Transverse colon (tissue), 4 donors: Measurements from ENCODE around the gene NEK10. TPM values are rescaled to one million over a fixed set of nuclear protein-coding genes. Genes with fewer than 3 reads are reported as not detected.
A peak's percentile ranks its signal among the peaks of the same experiment; 100 is the strongest.

Experiments
- DNase-seq: peaks from one replicate; pipeline ENCODE4 v3.0.0-alpha.2; 2019
- H3K27ac ChIP-seq, 4 donors: fragments of 200-600 bp; sonication (generic); 2 replicates each; pipeline ENCODE4 v1.5.1; 2016 to 2018; ENCODE audit warnings: inconsistent platforms in 4 of 4
- H3K27me3 ChIP-seq: fragments of 200-600 bp; sonication (generic); 2 replicates; pipeline ENCODE4 v1.5.1; 2017; ENCODE audit warnings: inconsistent platforms
- H3K36me3 ChIP-seq, 4 donors: fragments of 200-600 bp; sonication (generic); 2 replicates each; pipeline ENCODE4 v1.5.1; 2017 to 2019; ENCODE audit warnings: inconsistent platforms in 4 of 4
- H3K4me1 ChIP-seq, 4 donors: fragments of 200-600 bp; sonication (generic); 2 replicates each; pipeline ENCODE4 v1.5.1; 2017 to 2020; ENCODE audit warnings: inconsistent platforms in 4 of 4
- H3K4me3 ChIP-seq, 4 donors: fragments of 200-600 bp; sonication (generic); 1 replicate in 1 of 4; 2 replicates in 3 of 4; pipeline versions ENCODE4 v1.5.1 to v1.6.1; 2017 to 2019; ENCODE audit warnings: inconsistent platforms in 4 of 4
- H3K9me3 ChIP-seq, 2 donors: fragments of 200-600 bp; sonication (generic); 2 replicates each; pipeline ENCODE4 v1.5.1; 2017 to 2019; ENCODE audit warnings: inconsistent platforms in 2 of 2
- EP300 ChIP-seq: sonication (generic); formaldehyde crosslinking; IDR thresholded peaks from one replicate; pipeline ENCODE4 v1.6.1; 2017; ENCODE audit warnings: antibody characterized with exemption, low read depth
- POLR2A ChIP-seq: fragments of 450-650 bp; IDR thresholded peaks from one replicate; pipeline ENCODE4 v1.6.1; 2016; ENCODE audit warnings: antibody characterized with exemption, mild to moderate bottlenecking, moderate library complexity
- POLR2AphosphoS5 ChIP-seq, 3 donors: sonication (generic); formaldehyde crosslinking; IDR thresholded peaks; one replicate each; pipeline ENCODE4 v1.6.1; 2016; ENCODE audit warnings: antibody characterized with exemption in 3 of 3
- WGBS, 2 donors: methylation state at CpG; one replicate each; pipeline ENCODE4 v1.1.5; 2018; ENCODE audit warnings: low coverage in 1 of 2; 5-methylcytosine and 5-hydroxymethylcytosine counted together
- in situ Hi-C, 4 donors: fragments of 200-750 bp; cut with MboI; loops; one replicate each; pipeline versions ENCODE4 v1.15.0 to v1.15.1; 2017; ENCODE audit warnings: low sequenced_read_pairs in 3 of 4, low pct_ligation_motif_present in 1 of 4, low pct_unique_long_range_greater_than_20kb in 1 of 4
- intact Hi-C: fragments of 100-400 bp; cut with DNase I; formaldehyde crosslinking; loops from one replicate; pipeline ENCODE4 v1.15.1; 2023; ENCODE audit warnings: low total_unique reads
- total RNA-seq, 4 donors: library from RNA; depleted of rRNA; stranded (reverse); fragments of >200 nt; gene quantifications; one replicate each; pipeline ENCODE4 v1.1.0, GENCODE V29; 2016
- TF ChIP-seq, protein P1 (sequence below), 5 experiments: fragments of 200-600 bp in 3 of 5; fragments of 450-650 bp in 2 of 5; sonication (generic) in 3 of 5; IDR thresholded peaks; 1 replicate in 2 of 5; 2 replicates in 3 of 5; pipeline ENCODE4 v1.5.1; 2016 to 2017; ENCODE audit warnings: antibody characterized with exemption in 5 of 5, inconsistent platforms in 3 of 5, mild to moderate bottlenecking in 2 of 5, moderate library complexity in 1 of 5

Gene NEK10
- total RNA-seq, 4 donors from 2014 or later: 1.1 to 3.2 (median 1.7) TPM

DNA sequence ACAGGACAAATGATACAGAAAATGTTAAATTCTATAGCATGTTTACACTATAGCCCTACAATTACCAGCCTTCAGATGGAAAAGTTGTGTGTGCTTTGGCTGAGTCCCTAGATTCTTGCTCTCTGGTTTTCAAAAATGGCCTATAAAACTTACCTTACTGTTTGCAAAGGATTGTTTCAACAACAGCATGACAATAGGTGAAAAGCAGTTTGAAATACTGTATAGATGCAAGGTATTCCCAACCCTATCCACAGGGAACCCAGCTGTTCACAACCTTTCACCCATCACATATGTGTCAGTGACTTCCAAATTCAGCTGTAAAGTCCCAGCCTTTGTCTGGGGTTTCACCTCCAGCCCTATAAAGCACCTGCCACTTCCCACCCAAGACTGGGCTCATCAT is 97.3 kb downstream of the NEK10 start:
- no peak overlapping the region for H3K27ac ChIP-seq

DNA sequence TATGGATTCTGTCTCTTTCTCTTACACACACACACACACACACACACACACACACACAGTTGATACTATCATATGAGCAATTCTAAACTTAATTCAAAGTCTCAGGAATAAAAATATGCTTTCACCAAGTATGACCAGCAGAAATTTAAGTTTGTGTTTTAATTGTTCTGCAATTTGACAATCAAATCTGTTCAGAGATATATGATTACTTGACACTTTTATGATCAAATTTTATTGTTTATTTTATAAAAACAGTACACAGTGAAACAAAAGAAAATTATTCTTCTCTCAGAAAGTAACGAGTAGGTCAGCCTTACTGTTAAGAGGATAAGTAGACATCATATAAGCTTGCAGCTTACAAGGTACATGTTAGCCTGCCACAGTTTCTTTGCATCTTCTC is 114.3 kb downstream of the NEK10 start:
- Histone ChIP-seq H3K27ac (no peak overlapping the region), H3K4me3 (no peak overlapping the region), H3K9me3 (no peaks in the 10 kb centered on the region), H3K4me1 (no peaks in the 10 kb centered on the region), H3K36me3 (no peaks in the 10 kb centered on the region), H3K27me3 (no peaks in the 10 kb centered on the region)
- DNase-seq: no peak
- TF ChIP-seq EP300 (no peak), POLR2A (no peak), POLR2AphosphoS5 (IDR thresholded peaks at IDR 0.05) (no peak)
- TF ChIP-seq, protein P1, sequence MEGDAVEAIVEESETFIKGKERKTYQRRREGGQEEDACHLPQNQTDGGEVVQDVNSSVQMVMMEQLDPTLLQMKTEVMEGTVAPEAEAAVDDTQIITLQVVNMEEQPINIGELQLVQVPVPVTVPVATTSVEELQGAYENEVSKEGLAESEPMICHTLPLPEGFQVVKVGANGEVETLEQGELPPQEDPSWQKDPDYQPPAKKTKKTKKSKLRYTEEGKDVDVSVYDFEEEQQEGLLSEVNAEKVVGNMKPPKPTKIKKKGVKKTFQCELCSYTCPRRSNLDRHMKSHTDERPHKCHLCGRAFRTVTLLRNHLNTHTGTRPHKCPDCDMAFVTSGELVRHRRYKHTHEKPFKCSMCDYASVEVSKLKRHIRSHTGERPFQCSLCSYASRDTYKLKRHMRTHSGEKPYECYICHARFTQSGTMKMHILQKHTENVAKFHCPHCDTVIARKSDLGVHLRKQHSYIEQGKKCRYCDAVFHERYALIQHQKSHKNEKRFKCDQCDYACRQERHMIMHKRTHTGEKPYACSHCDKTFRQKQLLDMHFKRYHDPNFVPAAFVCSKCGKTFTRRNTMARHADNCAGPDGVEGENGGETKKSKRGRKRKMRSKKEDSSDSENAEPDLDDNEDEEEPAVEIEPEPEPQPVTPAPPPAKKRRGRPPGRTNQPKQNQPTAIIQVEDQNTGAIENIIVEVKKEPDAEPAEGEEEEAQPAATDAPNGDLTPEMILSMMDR (IDR thresholded peaks at IDR 0.05): no peak
- in situ Hi-C loops (loop anchor here in 1 of 4 donors (25.0 kb wide), 1 partner anchor 118 kb away; no protein-coding TSS in a partner anchor), intact Hi-C loops (no loop called here)
- WGBS, 2 donors: 21 to 47% methylated on average over 1 of the region's 1 CpG

More for the DNA sequence above, 97.3 kb downstream of the NEK10 start:
- intact Hi-C loops (no loop called here), in situ Hi-C loops (loop anchor here in 2 of 4 donors (10.0 to 25.0 kb wide), 2 partner anchors 135 to 137 kb away; no protein-coding TSS in a partner anchor)
- Histone ChIP-seq H3K9me3 (no peaks in the 10 kb centered on the region), H3K4me1 (peaks cover 0 to 4% (median 0%) of the 10 kb centered on the region in 4 donors), H3K27me3 (no peaks in the 10 kb centered on the region), H3K36me3 (no peaks in the 10 kb centered on the region), H3K4me3 (no peak overlapping the region)
- no peak for DNase-seq
- TF ChIP-seq, protein P1 (IDR thresholded peaks at IDR 0.05): no peak
- TF ChIP-seq POLR2AphosphoS5 (IDR thresholded peaks at IDR 0.05): no peak
- no peak for TF ChIP-seq POLR2A
- TF ChIP-seq EP300: no peak

DNA sequence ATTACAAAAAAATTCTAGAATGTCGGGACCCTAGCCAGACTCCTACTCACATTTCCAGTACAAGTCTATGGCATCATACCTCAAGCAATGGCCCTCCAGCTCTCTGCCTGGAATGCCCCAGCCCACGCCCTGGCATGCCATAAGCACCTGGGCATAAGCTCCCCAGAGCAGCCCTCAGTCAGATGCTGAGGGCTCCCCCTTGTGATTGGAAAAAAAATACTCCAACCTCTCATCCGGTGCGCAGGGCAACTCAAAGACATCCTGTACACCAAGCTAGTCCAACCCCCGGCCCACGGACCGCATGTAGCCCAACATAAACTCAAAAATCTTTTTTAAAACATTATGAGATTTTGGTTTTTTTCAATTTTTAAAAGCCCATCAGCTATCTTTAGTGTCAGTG is 115.4 kb downstream of the NEK10 start:
- in situ Hi-C loops: loop anchor here in 1 of 4 donors (25.0 kb wide), 1 partner anchor 117 kb away; no protein-coding TSS in a partner anchor
- 51 to 55% methylated on average over 5 to 7 of the region's 7 CpGs for WGBS, 2 donors
- no peak overlapping the region for H3K27ac ChIP-seq

DNA sequence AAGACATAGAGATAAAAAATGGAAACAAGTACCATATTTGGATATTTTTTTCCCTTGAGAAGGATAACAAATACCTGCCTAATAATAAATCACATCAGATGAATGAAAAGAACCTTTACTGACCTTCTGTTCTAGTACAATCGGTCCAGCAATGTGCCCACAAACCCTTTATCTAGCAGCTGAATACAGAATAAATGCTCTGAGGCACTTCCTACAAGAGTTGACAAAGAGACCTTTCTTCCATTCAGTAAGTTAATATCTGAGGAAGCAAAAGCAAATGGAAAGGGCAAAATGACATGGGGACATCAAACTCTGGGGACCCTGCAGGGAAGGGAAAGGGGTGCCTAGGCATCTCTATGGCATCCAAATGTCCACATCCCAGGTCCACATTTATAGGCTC is 115.8 kb downstream of the NEK10 start:
- Histone ChIP-seq H3K9me3 (no peaks in the 10 kb centered on the region), H3K27me3 (no peaks in the 10 kb centered on the region), H3K4me3 (no peak overlapping the region), H3K36me3 (no peaks in the 10 kb centered on the region), H3K27ac (no peak overlapping the region), H3K4me1 (no peaks in the 10 kb centered on the region)
- intact Hi-C loops: no loop called here
- no peak for DNase-seq
- in situ Hi-C loops: loop anchor here in 1 of 4 donors (25.0 kb wide), 1 partner anchor 116 kb away; no protein-coding TSS in a partner anchor
- TF ChIP-seq, protein P1 (IDR thresholded peaks at IDR 0.05): no peak
- TF ChIP-seq POLR2AphosphoS5 (IDR thresholded peaks at IDR 0.05) (no peak), POLR2A (no peak), EP300 (no peak)
- 42 to 64% methylated on average over 1 of the region's 1 CpG for WGBS, 2 donors

More for the DNA sequence above, 115.4 kb downstream of the NEK10 start:
- no peaks in the 10 kb centered on the region for H3K27me3 ChIP-seq
- no peaks in the 10 kb centered on the region for H3K36me3 ChIP-seq
- DNase-seq: peak; percentile 38
- TF ChIP-seq, protein P1 (IDR thresholded peaks at IDR 0.05): peak; percentile 30 to 53 (median 39)
- TF ChIP-seq POLR2AphosphoS5 (IDR thresholded peaks at IDR 0.05): no peak
- no peaks in the 10 kb centered on the region for H3K9me3 ChIP-seq
- H3K4me1 ChIP-seq: no peaks in the 10 kb centered on the region
- no peak overlapping the region for H3K4me3 ChIP-seq
- intact Hi-C loops: no loop called here
